Measurements from ENCODE around the gene C1orf35.
A peak's percentile ranks its signal among the peaks of the same experiment; 100 is the strongest.

The C1orf35 gene

GRCh38 chr1:228088586-228089498, 14.3 kb downstream of the C1orf35 start:
- no peak overlapping the region for H3K4me3 Mint-ChIP-seq
- peaks cover 64% of the 10 kb centered on the region for H3K36me3 Mint-ChIP-seq (ENCODE audit: low read depth)
- no peak for DNase-seq (ENCODE audit: low spot score)

GRCh38 chr1:228087771-228088251, 15.3 kb downstream of the C1orf35 start:
- Mint-ChIP-seq H3K4me1 (ENCODE audit: low read depth) (peaks cover 56% of the 10 kb centered on the region), H3K27me3 (ENCODE audit: low read depth) (no peaks in the 10 kb centered on the region), H3K36me3 (ENCODE audit: low read depth) (peaks cover 66% of the 10 kb centered on the region), H3K4me3 (peak overlapping the region; percentile 54), H3K9me3 (no peaks in the 10 kb centered on the region), H3K27ac (peak overlapping the region; percentile 74)
- DNase-seq (ENCODE audit: low spot score): no peak

More at GRCh38 chr1:228088586-228089498, 14.3 kb downstream of the C1orf35 start:
- peaks cover 56% of the 10 kb centered on the region for H3K4me1 Mint-ChIP-seq (ENCODE audit: low read depth)
- peak overlapping the region; percentile 70 for H3K27ac Mint-ChIP-seq
- H3K9me3 Mint-ChIP-seq: no peaks in the 10 kb centered on the region
- no peaks in the 10 kb centered on the region for H3K27me3 Mint-ChIP-seq (ENCODE audit: low read depth)

GRCh38 chr1:228085287-228085951, 17.7 kb downstream of the C1orf35 start:
- H3K4me3 Mint-ChIP-seq: peak overlapping the region; percentile 95
- no peaks in the 10 kb centered on the region for H3K9me3 Mint-ChIP-seq
- H3K4me1 Mint-ChIP-seq (ENCODE audit: low read depth): peaks cover 49% of the 10 kb centered on the region
- peaks cover 43% of the 10 kb centered on the region for H3K36me3 Mint-ChIP-seq (ENCODE audit: low read depth)
- peak overlapping the region; percentile 42 for H3K27ac Mint-ChIP-seq
- no peak for DNase-seq (ENCODE audit: low spot score)
- no peaks in the 10 kb centered on the region for H3K27me3 Mint-ChIP-seq (ENCODE audit: low read depth)

- peaks cover 42% of the 10 kb centered on the region for H3K36me3 Mint-ChIP-seq (ENCODE audit: low read depth)
- peak overlapping the region; percentile 95 for H3K4me3 Mint-ChIP-seq
- no peaks in the 10 kb centered on the region for H3K27me3 Mint-ChIP-seq (ENCODE audit: low read depth)
- peaks cover 47% of the 10 kb centered on the region for H3K4me1 Mint-ChIP-seq (ENCODE audit: low read depth)
- no peak for DNase-seq (ENCODE audit: low spot score)
- no peaks in the 10 kb centered on the region for H3K9me3 Mint-ChIP-seq
- peak overlapping the region; percentile 95 for H3K27ac Mint-ChIP-seq
These were observed 18.3 kb downstream of the C1orf35 start for GRCh38 chr1:228084797-228085196.

DNA sequence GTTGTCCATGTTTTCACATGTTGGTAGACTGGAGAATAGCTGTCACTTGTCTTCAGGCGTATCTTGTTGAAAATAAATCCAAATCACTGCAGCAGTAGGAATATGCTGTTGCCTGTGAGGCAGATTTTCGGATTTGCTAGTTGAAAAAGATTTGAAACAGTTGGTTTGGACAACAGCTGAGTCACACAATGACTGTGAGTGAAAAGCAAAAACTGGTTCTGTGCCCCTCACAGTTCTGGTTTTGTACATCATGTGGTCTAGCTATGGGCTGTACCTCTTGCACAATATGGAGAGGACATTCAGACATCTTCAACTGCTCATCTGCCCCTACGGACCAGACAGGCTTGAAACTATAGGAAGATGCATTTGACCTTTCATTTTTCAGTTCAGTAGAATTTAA, 18.8 kb downstream of the C1orf35 start:
- no peaks in the 10 kb centered on the region for H3K9me3 Mint-ChIP-seq
- DNase-seq (ENCODE audit: low spot score): no peak
- H3K4me3 Mint-ChIP-seq: peak overlapping the region; percentile 95
- H3K36me3 Mint-ChIP-seq (ENCODE audit: low read depth): peaks cover 41% of the 10 kb centered on the region
- peak overlapping the region; percentile 95 for H3K27ac Mint-ChIP-seq
- H3K27me3 Mint-ChIP-seq (ENCODE audit: low read depth): no peaks in the 10 kb centered on the region
- peaks cover 49% of the 10 kb centered on the region for H3K4me1 Mint-ChIP-seq (ENCODE audit: low read depth)

DNA sequence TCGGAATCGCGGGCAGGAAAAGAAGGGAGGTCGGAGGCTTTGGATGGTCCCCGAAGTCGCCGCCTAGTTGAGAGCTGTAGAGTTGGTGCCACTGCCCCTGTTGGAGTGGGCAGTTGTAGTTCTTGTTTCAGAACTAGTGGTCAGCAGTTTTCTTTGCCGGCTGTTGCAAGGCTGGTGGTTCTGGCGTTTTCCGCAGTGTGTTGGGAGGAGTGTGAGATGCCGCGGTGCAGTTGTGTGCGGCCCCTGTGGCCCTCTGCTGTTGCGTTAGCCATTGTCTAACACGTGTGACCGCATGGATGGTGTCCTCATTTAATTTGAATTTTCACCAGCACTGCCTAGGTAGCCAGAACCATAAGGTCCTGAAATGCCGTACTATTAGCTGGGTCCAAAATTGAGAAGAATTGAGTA, 19.2 kb downstream of the C1orf35 start:
- peaks cover 38% of the 10 kb centered on the region for H3K36me3 Mint-ChIP-seq (ENCODE audit: low read depth)
- peak overlapping the region; percentile 95 for H3K4me3 Mint-ChIP-seq
- H3K27me3 Mint-ChIP-seq (ENCODE audit: low read depth): no peaks in the 10 kb centered on the region
- no peaks in the 10 kb centered on the region for H3K9me3 Mint-ChIP-seq
- DNase-seq (ENCODE audit: low spot score): no peak
- peak overlapping the region; percentile 95 for H3K27ac Mint-ChIP-seq
- peaks cover 46% of the 10 kb centered on the region for H3K4me1 Mint-ChIP-seq (ENCODE audit: low read depth)

DNA sequence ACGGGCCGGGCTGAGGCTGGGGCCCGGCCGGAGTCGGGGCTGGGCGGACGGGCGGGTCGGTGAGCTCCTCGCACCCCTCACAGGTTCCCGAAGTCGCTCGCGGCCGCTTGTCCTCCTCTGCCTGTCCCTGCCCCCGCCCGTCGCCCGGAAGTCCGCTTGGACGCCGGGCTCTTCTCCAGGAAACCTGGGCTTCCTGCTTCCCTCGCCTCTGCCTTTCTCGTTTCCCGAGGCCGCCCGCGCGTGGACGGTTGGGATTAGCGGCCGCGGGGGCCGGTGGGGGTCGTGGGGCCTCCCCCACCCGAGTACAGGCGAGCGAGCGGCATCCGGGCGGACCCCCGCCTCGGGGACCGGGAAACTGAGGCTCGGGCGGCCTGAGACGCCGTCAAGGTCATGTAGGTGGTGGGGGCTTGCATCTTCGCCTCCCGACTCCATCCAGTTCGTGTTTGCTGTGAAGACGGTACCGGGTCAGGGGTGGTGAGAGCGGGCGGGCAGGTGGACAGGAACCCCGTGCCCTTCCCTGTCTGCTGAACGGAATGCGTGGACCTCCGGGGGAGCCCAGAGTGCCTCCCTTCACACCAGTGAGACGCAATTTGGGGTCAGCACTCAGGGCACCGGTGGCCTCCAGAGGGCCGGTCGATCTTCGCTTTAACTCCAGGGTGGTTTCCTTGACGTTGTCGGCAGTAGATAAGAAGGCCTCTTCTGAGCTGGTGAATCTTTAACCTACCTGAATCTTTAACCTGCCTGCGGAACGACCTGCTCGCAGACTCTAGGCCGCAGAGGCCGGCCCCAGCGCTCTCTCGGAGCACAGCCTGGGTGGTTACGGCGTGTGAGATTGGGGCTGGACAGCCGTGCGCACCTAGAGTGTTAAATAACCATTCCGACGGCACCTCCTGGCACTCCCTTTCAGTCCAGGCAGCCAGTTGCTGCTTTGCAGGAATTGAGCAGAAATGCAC, 19.9 kb downstream of the C1orf35 start:
- no peaks in the 10 kb centered on the region for H3K27me3 Mint-ChIP-seq (ENCODE audit: low read depth)
- H3K36me3 Mint-ChIP-seq (ENCODE audit: low read depth): peaks cover 32% of the 10 kb centered on the region
- no peaks in the 10 kb centered on the region for H3K9me3 Mint-ChIP-seq
- H3K4me1 Mint-ChIP-seq (ENCODE audit: low read depth): peaks cover 45% of the 10 kb centered on the region
- no peak for DNase-seq (ENCODE audit: low spot score)
- peak overlapping the region; percentile 95 for H3K4me3 Mint-ChIP-seq
- H3K27ac Mint-ChIP-seq: peak overlapping the region; percentile 95

DNA sequence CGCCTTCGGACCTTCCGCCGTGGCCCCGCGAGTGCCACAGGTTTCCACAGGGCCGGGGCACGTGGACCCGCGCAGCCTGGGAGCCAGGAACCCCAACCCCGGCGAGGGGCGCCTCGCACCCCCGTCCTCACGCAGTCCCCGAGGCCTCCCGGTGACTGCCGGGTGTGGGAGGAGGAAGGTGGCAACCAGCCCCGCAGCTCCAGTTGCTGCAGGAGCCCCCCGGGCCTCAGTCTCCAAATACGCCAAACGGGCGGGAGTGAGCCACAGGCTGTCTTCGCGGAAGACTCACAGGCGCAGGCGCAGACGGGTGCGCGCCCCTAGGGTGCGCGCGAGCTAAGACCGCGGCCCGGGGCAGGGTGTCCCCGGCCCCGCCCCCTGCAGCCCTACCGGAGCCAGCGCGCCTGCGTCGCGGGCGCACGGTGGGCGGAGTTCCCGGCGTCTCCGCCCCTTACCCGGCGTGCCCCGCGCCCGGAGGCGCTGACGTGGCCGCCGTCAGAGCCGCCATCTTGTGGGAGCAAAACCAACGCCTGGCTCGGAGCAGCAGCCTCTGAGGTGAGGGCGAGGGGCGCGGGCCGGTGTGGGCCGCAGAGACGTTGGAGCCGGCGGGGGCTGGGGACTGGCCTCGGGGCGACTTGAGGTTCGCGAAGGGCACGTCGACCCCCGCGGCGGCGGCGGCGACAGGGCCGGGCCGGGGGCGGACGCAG, 20.8 kb downstream of the C1orf35 start, which contains the start of gene ARF1:
ARF1 (plus strand) TSS at position 495 of the 704 bp plus-strand sequence. CDS start 14,407 bp downstream, outside the sequence.
- DNase-seq (ENCODE audit: low spot score): peak; percentile 91
- Mint-ChIP-seq H3K36me3 (ENCODE audit: low read depth) (peaks cover 26% of the 10 kb centered on the region), H3K27me3 (ENCODE audit: low read depth) (no peaks in the 10 kb centered on the region), H3K9me3 (no peaks in the 10 kb centered on the region), H3K4me3 (peak within 1 kb of the TSS; percentile 95), H3K4me1 (ENCODE audit: low read depth) (peaks cover 38% of the 10 kb centered on the region), H3K27ac (peak within 1 kb of the TSS; percentile 95)

- no peak for DNase-seq (ENCODE audit: low spot score)
These were observed 21.4 kb downstream of the C1orf35 start for GRCh38 chr1:228081578-228082213.

DNA sequence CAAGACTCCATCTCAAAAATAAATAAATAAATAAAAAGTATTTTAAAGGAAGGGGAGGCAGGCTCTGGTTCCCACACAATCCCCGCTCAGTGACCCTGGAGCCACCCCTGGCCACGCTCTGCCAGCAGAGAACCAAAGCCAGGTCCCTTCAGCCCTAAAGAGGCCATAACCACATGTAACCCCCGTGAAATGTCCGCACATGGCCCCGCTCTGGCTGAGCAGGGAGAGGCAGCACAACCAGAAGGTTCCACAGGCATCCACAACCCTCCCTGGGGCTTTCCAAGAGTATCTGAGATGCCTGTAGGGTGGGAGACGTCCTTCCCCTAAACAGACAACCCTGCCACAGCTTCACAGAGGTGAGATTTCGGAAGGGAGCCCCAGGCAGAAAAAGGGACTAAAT, 22.0 kb downstream of the C1orf35 start:
- peak overlapping the region; percentile 88 for H3K4me3 Mint-ChIP-seq
- DNase-seq (ENCODE audit: low spot score): no peak
- H3K9me3 Mint-ChIP-seq: no peaks in the 10 kb centered on the region
- H3K27me3 Mint-ChIP-seq (ENCODE audit: low read depth): no peaks in the 10 kb centered on the region
- H3K27ac Mint-ChIP-seq: peak overlapping the region; percentile 86
- peaks cover 30% of the 10 kb centered on the region for H3K4me1 Mint-ChIP-seq (ENCODE audit: low read depth)
- H3K36me3 Mint-ChIP-seq (ENCODE audit: low read depth): peaks cover 23% of the 10 kb centered on the region

More at GRCh38 chr1:228081578-228082213, 21.4 kb downstream of the C1orf35 start:
- Mint-ChIP-seq H3K9me3 (no peaks in the 10 kb centered on the region), H3K27me3 (ENCODE audit: low read depth) (no peaks in the 10 kb centered on the region), H3K36me3 (ENCODE audit: low read depth) (peaks cover 26% of the 10 kb centered on the region), H3K4me1 (ENCODE audit: low read depth) (peaks cover 33% of the 10 kb centered on the region), H3K4me3 (peak overlapping the region; percentile 88), H3K27ac (peak overlapping the region; percentile 86)

DNA sequence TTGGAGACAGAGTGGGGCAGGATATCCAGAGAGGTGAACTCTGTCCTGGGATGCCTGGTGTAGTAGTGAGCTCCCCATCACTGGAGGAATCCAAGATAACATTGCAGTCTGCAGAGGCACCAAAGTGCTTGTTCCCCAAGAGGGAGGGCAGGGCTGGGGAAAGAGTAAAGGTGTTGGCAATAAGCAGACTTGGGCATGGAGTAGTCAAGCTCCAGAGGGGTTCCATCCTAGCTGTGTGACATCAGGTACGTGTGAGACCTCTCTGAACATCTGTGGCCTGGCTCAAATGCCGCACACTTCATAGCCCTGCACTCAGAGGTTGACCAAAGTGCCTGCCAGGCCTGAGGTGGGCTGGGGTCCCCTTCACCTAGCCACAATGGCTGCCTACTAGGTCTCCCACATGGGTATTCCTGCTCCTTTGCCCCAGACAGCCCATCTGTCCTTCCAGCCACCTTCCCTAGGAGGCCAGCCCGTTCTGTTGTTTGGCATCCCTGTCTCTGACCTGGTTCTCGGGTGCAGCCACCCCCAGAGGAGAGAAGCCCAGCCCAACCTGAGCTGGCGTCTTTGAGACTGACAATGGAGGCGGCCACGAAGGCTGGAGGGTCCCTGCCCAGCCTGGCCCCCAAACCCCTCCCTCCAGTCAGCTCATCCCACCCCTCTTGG, 23.4 kb downstream of the C1orf35 start:
- Mint-ChIP-seq H3K9me3 (no peaks in the 10 kb centered on the region), H3K4me3 (peak overlapping the region; percentile 46), H3K4me1 (ENCODE audit: low read depth) (peaks cover 19% of the 10 kb centered on the region), H3K27ac (no peak overlapping the region), H3K27me3 (ENCODE audit: low read depth) (no peaks in the 10 kb centered on the region), H3K36me3 (ENCODE audit: low read depth) (peaks cover 16% of the 10 kb centered on the region)
- no peak for DNase-seq (ENCODE audit: low spot score)

DNA sequence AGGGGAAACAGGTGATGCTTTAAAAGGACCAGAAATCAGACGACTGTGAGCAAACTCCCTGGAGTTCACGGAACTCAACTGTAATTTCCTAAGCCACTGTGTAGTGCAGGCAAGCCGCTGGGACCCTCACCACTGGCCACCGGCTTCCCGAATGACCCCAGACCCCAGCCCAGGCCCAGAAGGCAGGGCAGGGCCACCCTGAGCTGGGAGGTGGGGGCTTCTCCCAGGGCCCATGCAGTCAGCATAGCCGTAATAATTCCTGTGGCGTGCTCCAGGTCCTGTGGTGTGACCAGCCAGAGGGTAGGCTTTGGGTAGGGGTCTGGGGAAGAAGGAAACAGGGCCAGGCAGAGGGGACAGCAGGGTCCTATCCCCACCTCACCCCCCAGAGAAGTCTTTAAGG, 24.1 kb downstream of the C1orf35 start:
- Mint-ChIP-seq H3K4me1 (ENCODE audit: low read depth) (peaks cover 13% of the 10 kb centered on the region), H3K36me3 (ENCODE audit: low read depth) (peaks cover 9% of the 10 kb centered on the region), H3K4me3 (no peak overlapping the region), H3K27ac (no peak overlapping the region), H3K27me3 (ENCODE audit: low read depth) (no peaks in the 10 kb centered on the region), H3K9me3 (no peaks in the 10 kb centered on the region)
- DNase-seq (ENCODE audit: low spot score): no peak
